Mononuclear cell (primary cell): ENCODE results near the gene TCF7L2. TPM values are rescaled to one million over a fixed set of nuclear protein-coding genes. Genes with fewer than 3 reads are reported as not detected.

ENCODE experiments used
- H3K27me3 ChIP-seq: 2 replicates; pipeline ENCODE4 v1.6.0; 2011; ENCODE audit warnings: low read length, control low read depth; ENCODE audit not compliant: insufficient read depth
- H3K4me1 ChIP-seq: 2 replicates; pipeline ENCODE4 v1.5.1; 2011; ENCODE audit warnings: mild to moderate bottlenecking, low read length, control low read depth; ENCODE audit not compliant: insufficient read depth
- H3K4me3 ChIP-seq: 2 replicates; pipeline ENCODE4 v1.5.1; 2011; ENCODE audit warnings: mild to moderate bottlenecking, low read length, moderate library complexity
- H3K9me3 ChIP-seq: 2 replicates; pipeline ENCODE4 v1.5.1; 2011; ENCODE audit warnings: low read depth, mild to moderate bottlenecking, control low read depth, low read length
- total RNA-seq: library from RNA; depleted of rRNA; stranded (reverse); fragments of >200 nt; gene quantifications from one replicate; pipeline ENCODE4 v1.2.3, GENCODE V29; 2012

The TCF7L2 gene
- total RNA-seq, 1 donor = 8.1 TPM

GRCh38 chr10:113073549-113074189 is 123.6 kb downstream of the TCF7L2 start:
- H3K4me1 ChIP-seq = no peaks in the 10 kb centered on the region
- no peaks in the 10 kb centered on the region for H3K27me3 ChIP-seq
- H3K4me3 ChIP-seq = no peak overlapping the region
- no peaks in the 10 kb centered on the region for H3K9me3 ChIP-seq

GRCh38 chr10:113076949-113077348 is 126.9 kb downstream of the TCF7L2 start:
- Histone ChIP-seq H3K4me1 (no peaks in the 10 kb centered on the region), H3K27me3 (no peaks in the 10 kb centered on the region), H3K4me3 (no peak overlapping the region), H3K9me3 (no peaks in the 10 kb centered on the region)

GRCh38 chr10:113078282-113078907 is 128.3 kb downstream of the TCF7L2 start:
- H3K4me3 ChIP-seq = no peak overlapping the region
- H3K4me1 ChIP-seq = no peaks in the 10 kb centered on the region
- H3K27me3 ChIP-seq = no peaks in the 10 kb centered on the region
- no peaks in the 10 kb centered on the region for H3K9me3 ChIP-seq

GRCh38 chr10:113080061-113080924 is 130.2 kb downstream of the TCF7L2 start:
- no peaks in the 10 kb centered on the region for H3K27me3 ChIP-seq
- H3K4me3 ChIP-seq = no peak overlapping the region
- no peaks in the 10 kb centered on the region for H3K4me1 ChIP-seq
- no peaks in the 10 kb centered on the region for H3K9me3 ChIP-seq

GRCh38 chr10:113080925-113081229 is 130.8 kb downstream of the TCF7L2 start:
- Histone ChIP-seq H3K27me3 (no peaks in the 10 kb centered on the region), H3K4me1 (no peaks in the 10 kb centered on the region), H3K9me3 (no peaks in the 10 kb centered on the region), H3K4me3 (no peak overlapping the region)

GRCh38 chr10:113084031-113084430 is 134.0 kb downstream of the TCF7L2 start:
- H3K4me3 ChIP-seq = no peak overlapping the region
- H3K9me3 ChIP-seq = no peaks in the 10 kb centered on the region
- no peaks in the 10 kb centered on the region for H3K27me3 ChIP-seq
- no peaks in the 10 kb centered on the region for H3K4me1 ChIP-seq

GRCh38 chr10:113085776-113086175 is 135.7 kb downstream of the TCF7L2 start:
- Histone ChIP-seq H3K27me3 (no peaks in the 10 kb centered on the region), H3K9me3 (no peaks in the 10 kb centered on the region), H3K4me1 (no peaks in the 10 kb centered on the region), H3K4me3 (no peak overlapping the region)

- Histone ChIP-seq H3K4me3 (no peak overlapping the region), H3K27me3 (no peaks in the 10 kb centered on the region), H3K4me1 (no peaks in the 10 kb centered on the region), H3K9me3 (no peaks in the 10 kb centered on the region)
These were observed 136.2 kb downstream of the TCF7L2 start for GRCh38 chr10:113086282-113086681.

GRCh38 chr10:113087165-113088029 is 137.3 kb downstream of the TCF7L2 start:
- Histone ChIP-seq H3K4me3 (no peak overlapping the region), H3K9me3 (no peaks in the 10 kb centered on the region), H3K4me1 (no peaks in the 10 kb centered on the region), H3K27me3 (peaks cover 2% of the 10 kb centered on the region)

GRCh38 chr10:113088194-113088593 is 138.1 kb downstream of the TCF7L2 start:
- H3K4me1 ChIP-seq = peaks cover 2% of the 10 kb centered on the region

GRCh38 chr10:113089551-113089950 is 139.5 kb downstream of the TCF7L2 start:
- no peak overlapping the region for H3K4me3 ChIP-seq
- H3K27me3 ChIP-seq = peaks cover 2% of the 10 kb centered on the region
- peaks cover 11% of the 10 kb centered on the region for H3K4me1 ChIP-seq
- no peaks in the 10 kb centered on the region for H3K9me3 ChIP-seq

More at GRCh38 chr10:113088194-113088593, 138.1 kb downstream of the TCF7L2 start:
- H3K27me3 ChIP-seq = peaks cover 2% of the 10 kb centered on the region
- H3K9me3 ChIP-seq = no peaks in the 10 kb centered on the region
- no peak overlapping the region for H3K4me3 ChIP-seq

- Histone ChIP-seq H3K27me3 (peaks cover 5% of the 10 kb centered on the region), H3K4me3 (no peak overlapping the region), H3K4me1 (peaks cover 25% of the 10 kb centered on the region), H3K9me3 (no peaks in the 10 kb centered on the region)
These were observed 141.9 kb downstream of the TCF7L2 start for GRCh38 chr10:113091920-113092319.

- Histone ChIP-seq H3K9me3 (no peaks in the 10 kb centered on the region), H3K27me3 (peaks cover 5% of the 10 kb centered on the region), H3K4me1 (peaks cover 28% of the 10 kb centered on the region), H3K4me3 (no peak overlapping the region)
These were observed 143.4 kb downstream of the TCF7L2 start for GRCh38 chr10:113093188-113094113.

- Histone ChIP-seq H3K9me3 (no peaks in the 10 kb centered on the region), H3K4me3 (no peak overlapping the region), H3K4me1 (peaks cover 32% of the 10 kb centered on the region), H3K27me3 (peaks cover 5% of the 10 kb centered on the region)
These were observed 144.1 kb downstream of the TCF7L2 start for GRCh38 chr10:113094114-113094486.
